GM21576 (cell line): ENCODE measurements around the gene GPR21.

Experiments
- ATAC-seq: cut with Tn5 transposase; IDR thresholded peaks from one replicate; pipeline ENCODE4 v1.9.1; 2021; ENCODE audit warnings: mild to moderate bottlenecking, moderate library complexity; ENCODE audit not compliant: unreplicated experiment

GPR21 gene, protein sequence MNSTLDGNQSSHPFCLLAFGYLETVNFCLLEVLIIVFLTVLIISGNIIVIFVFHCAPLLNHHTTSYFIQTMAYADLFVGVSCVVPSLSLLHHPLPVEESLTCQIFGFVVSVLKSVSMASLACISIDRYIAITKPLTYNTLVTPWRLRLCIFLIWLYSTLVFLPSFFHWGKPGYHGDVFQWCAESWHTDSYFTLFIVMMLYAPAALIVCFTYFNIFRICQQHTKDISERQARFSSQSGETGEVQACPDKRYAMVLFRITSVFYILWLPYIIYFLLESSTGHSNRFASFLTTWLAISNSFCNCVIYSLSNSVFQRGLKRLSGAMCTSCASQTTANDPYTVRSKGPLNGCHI

DNA sequence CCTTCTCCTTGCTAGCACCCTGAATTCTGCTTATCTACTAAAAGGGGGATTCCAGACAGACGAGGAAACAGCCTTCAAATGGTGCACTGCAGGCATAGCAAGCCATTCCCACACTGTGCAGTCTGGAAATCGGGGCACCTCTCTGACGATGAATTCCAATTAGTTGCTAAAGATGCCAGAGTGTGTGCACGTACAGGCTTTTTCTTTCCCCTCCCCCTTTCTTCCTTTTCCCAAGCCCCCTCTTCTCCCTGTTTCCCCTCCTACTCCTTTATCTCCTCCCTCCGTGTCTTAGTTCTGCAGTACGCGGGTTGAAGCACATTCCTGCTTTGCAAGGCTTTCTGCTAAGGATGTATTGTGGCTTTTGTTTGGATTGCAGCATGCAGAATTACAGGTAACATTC, at the start of gene GPR21:
GPR21 (plus strand) TSS at position 316 of the 400 bp plus-strand sequence. CDS start 900 bp downstream, outside the sequence.
- no peak for ATAC-seq

DNA sequence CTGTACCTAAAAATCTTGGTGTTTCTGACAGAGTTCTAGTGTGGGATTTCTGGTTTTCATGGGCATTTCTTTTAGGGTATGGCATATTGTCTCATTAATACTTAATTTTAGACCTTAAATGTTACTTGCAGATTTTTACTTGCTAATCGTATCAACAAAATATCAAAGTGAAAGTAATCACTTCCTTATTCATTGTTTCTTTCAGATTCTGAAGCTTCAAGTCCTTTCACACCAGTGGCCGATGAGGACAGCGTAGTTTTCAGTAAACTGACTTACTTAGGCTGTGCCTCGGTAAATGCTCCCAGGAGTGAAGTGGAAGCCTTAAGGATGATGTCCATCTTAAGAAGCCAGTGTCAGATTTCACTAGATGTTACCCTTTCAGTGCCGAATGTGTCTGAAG, 47.5 kb upstream of the GPR21 start:
- no peak for ATAC-seq

DNA sequence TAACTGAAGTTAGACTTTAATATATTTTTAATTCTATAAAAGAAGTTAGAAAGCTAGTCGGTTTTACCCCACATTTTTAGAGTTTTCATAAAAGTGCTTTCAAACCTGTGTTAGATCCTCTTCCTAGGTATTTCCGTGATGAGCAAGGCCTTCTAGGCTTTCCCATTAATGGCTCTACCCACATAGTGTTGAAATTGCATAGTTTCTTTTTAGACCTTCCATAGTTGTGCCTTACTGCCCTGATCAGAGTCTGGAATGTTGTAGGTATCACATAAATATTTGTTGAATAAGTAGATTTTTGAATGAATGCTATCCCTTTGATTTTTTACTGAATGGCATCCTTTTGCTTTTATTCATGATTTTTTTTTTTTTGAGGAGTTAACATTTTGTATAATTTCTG, 45.3 kb upstream of the GPR21 start:
- no peak for ATAC-seq

DNA sequence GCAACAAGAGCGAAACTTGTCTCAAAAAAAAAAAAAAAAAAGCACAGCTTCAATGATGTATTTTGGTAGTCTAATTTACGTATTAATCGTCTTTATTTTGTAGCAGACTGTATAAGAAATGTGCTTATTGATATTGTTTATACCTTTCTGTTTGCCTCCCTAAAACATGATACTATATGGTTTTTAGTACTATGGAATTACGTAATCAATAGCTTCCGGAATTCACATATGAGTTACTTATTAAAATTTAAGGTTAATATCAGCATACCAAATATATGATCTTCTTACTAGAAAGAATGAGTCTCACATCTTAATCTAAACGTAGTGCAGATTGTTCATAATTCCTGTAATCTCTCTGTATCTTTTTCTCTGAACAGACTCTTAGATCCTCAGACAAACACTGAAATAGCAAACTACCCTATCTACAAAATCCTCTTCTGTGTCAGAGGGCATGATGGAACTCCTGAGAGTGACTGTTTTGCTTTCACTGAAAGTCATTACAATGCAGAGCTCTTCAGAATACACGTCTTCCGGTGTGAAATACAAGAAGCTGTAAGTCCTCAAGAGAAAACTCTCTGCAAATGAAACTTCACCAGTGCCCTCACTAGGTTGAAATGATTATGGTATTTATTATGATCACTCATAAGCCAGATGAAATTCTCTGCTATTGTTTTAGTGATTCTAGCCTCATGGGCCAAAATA, 44.4 kb upstream of the GPR21 start:
- ATAC-seq, result peak; percentile 68

DNA sequence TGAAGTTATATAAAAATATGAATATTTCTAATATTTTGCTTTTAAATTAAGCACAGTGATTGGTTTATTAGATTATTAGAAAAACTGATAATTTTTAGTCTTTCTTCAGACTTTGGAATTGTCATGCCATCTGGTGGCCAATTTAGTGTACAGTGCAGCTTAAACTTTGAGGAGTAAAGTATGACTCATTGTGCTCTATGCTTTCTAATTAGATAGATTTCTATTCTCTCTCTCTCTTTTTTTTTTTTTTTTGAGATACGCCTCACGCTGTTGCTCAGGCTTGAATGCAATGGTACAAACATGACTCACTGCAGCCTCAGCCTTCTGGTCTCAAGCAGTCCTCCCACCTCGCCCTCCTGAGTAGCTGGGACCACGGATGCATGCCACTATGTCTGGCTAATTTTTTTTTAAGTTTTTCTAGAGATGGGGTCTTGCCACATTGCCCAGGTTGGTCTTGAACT, 42.1 kb upstream of the GPR21 start:
- ATAC-seq, result peak; percentile 55

DNA sequence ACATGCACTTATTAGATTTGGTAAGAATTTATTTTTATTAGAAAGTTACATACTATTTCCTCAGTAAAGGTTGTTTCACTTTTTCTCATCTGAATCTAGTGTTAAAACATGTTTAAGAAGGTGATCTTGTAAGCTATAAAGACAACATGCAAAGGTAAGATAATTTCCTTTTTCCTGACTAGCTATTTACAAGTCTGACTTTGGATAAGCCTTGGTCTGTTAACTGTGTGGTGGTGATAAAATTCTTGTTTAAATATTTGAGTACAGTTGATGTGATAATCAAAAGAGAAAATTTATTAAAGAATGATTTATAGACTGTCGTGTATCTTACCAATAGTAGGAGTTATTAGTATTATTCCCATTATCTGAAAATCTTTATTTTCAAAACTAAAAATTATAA, 36.9 kb upstream of the GPR21 start:
- ATAC-seq, result no peak

DNA sequence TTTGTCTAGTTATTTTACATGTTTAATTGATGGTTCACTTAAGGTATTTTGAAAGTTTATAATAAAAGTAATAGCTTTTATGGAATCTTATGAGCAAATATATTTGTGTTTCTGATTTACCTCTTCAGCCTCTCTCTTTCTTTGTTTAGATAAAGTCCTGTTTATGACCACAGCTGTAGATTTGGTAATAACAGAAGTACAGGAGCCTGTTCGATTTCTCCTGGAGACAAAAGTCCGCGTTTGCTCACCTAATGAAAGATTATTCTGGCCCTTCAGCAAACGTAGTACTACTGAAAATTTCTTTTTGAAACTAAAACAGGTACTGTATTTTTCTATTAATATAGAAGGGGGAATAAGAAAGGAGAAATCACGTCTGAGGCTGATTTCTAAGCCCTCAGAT, 35.0 kb upstream of the GPR21 start:
- no peak for ATAC-seq

DNA sequence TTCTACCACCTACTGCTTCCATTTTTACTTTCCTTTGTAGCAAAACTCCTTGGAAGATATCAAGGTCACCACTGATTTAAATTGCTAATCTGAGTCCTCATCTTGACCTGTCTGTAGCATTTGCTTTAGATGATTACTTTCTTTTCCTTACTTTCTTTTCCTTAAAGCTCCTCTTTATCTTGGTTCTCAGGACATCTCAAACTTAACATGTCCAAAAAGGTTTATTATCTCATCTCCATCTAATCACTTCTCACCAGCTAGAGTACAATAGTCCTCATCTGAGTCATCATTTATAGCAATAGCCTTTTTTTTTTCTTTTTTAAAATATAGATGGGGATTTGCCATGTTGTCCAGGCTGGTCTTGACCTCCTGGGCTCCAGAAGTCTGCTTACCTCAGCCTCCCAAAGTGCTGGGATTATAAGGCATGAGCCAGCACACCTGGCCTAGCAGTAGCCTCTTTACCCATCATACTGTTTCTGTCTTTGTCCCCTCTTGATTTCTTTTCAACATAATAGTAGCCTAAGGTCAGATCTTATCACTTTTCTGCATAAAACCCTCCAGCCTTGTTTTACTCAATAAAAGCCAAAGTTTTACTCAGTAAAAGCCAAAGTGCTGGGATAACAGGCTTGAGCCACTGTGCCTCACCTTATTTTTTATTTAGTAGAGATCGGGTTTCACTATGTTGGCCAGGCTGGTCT, 32.9 kb upstream of the GPR21 start:
- no peak for ATAC-seq

DNA sequence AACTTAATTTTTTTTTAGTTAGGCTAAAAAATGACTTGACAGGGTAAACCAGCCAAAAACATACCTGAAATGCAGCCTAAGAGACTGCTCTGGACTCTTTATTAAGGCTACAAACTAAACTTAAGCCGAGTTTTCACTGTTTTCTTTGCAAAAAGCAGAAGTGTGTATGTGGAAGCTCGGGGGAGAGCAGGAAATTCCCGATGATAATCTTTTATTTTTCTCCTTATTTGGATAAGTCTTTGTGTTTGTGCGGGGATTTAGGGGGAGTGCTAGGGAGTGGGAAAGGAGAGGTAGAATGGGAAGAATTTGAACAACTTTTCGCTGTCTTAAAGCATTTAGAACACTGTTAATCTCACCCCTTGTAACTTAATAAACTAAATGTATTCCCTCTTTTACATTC, 30.7 kb upstream of the GPR21 start:
- ATAC-seq, result no peak

DNA sequence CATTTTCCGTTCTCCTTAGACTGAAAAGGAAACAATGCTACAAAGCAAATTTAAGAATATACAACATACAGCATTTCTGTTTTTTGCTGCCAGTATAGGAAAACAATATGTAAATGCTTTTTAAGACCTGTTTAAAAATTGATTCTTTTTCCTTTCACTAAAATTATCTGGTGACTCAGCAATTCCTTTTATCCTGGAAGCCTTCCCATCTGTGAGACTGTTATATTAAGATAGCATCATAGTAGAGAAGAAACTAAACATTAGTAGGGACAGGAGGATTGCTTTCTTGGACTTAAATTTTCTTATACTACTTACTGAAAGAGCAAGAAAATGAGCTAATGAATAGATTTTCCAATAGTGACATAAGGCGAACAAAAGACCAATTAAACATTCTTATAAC, 30.0 kb upstream of the GPR21 start:
- ATAC-seq, result no peak

DNA sequence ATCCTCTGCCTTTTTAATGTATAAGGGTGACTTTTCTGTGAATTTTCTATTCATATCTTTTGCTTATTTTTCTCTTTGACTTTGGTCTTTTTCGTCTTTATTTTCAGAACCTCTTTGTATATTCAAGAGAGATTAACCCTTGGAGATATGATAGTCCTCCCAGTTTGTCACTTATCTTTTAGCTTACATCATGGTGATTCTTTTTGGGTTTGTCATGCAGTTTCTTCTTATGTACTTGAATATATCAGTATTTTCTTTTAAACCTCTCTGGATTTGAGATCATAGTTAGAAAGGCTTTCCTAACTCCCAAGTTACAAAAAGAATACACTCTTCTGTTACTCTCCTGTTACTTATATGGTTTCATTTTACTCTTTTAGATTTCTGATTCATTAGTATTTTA, 27.5 kb upstream of the GPR21 start:
- ATAC-seq, result no peak

DNA sequence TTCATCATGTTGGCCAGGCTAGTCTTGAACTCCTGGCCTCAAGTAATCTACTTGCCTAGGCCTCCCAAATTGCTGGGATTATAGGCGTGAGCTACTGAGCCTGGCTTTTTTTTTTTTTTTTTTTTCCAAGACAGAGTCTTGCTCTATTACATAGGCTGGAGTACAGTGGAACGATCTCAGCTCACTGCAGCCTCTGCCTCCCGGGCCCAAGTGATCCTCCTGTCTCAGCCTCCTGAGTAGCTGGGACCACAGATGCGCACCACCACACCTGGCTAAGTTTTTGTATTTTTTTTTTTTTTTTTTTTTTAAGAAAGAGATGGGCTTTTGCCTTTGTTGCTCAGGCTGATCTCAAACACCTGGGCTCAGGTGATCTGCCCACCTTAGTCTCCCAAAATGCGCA, 26.2 kb upstream of the GPR21 start:
- no peak for ATAC-seq

DNA sequence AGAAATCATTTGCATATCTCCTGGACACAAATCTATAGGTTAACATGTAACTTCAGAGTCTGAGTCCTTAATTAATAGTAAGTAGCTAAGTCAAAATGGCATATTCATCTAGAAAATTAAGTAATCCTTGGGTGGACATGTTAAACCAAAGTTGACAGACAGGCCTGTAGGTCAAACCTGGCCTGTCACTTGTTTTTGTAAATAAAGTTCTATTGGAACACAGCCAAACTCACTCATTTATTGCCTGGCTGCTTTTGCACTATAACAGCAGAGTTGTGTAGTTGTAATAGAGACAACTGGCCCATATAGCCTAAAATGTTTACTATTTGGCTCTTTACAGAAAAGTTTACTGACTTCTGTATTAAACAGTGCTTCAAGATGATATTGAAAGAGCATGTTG, 24.6 kb upstream of the GPR21 start:
- no peak for ATAC-seq

DNA sequence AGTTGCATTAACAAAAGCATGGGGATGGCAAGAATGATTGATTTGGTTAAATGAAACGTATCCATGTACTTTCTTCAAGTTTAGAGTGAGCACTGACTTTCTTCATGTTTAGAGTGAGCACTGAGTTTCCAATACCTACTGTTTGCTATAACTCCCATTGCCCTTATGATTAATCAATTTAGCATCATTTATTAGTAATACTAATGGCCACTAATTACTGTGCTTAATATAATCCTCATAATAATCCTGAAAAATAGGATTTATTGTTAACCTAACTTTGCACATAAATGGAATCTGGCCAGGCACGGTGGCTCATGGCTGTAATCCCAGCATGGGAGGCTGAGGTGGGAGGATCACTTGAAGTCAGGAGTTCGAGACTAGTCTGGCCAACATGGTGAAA, 22.1 kb upstream of the GPR21 start:
- ATAC-seq, result no peak

DNA sequence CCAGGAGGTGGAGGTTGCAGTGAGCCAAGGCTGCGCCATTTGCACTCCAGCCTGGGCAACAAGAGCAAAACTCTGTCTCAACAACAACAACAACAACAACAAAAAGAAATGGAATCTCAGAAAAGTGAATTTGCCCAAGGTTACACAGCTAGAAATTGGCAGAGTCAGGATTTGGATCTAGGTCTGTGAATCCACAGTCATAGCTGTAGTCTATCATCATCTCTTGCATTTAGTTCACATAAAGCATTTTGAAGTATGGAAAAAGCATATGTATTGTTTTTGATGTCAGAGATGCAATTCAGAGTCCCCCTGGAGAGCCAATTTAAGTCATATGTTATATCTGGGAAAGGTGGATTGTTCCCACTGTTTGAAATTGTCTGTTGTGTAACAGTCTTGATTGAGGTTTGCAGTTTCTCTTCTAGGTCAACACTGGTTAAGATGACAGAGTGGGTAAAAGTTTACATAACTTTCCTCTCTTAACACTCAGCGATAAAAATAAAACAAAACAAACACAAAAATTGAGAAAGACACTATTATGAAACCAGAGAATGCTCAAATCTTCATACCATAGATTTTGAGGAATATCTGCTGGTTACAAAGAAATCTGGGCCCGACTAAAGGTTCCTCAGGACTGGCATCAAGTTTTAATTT, 21.5 kb upstream of the GPR21 start:
- no peak for ATAC-seq

DNA sequence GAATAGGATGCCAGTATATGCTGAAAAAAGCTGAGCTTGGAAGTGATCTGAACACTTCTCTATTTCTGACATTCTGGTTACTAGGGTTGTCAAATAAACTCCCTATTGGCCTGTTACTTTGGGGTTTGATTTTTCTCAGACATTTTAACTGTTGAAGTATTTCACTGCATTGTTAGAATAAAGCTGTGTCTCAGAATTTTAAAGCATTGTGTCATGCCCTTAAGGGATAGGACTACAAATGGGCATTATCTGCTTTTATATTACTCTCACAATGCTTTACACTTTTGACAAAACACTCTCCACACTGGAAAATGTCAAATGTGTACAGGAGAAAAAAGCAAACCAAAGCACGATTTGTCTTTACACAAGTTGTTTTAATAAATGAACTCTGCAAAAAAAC, 16.8 kb upstream of the GPR21 start:
- ATAC-seq, result no peak

DNA sequence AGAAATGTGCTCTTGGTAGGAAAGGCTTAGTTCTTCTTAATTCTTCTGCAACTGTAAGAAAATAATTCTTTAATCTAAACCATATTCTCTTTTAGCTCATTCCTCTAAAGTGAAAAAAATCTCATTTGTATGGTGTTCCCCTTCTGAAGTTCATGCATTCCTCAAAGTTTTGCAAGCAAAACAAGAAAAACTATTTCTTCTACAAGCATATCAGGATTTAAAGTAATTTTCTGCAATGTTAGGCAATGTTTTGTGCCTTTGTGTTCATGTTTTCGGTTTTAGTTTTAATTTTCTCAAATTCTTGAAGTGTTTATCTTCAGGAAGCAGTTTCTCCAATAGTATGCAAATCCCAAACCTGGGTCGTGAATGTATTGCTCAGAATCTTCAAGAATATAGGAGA, 12.7 kb upstream of the GPR21 start:
- no peak for ATAC-seq

DNA sequence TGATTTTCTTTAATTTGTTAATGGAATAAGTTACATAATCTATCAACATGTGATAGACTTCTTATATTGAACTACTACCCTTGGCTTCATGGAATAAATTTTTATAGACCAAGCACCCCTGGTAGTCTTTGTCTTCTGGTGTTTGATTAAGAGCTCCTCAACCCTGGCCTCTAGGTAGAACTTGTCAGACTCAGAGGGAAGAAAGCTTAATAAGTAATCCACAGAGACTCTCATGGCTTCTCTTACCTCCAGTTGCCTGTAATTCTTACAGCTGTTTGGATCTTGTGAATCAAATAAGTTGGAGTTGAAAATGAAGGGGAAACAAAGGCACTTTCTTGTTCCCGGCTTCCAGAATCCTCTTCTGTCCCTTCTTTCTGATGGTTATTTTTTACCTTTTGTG, 7.0 kb upstream of the GPR21 start:
- no peak for ATAC-seq

DNA sequence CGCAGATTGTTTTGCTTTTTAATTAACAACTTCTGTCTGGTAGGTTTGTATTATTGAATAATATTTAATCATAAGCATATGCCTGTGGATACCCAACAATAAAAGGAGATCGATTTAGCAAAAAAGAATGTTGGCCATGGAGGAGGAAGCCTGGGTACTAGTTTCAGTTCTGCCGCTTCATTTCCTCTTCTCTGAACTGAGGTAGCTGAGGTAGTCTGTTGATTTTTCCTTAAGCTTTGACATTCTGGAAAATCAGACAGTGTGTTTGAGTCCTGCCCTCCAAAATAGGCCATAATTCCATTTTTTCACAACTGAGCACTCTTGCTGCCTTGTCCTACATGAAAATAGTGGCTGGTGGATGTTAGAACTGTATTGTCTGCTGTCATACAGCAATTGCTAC, 6.0 kb upstream of the GPR21 start:
- ATAC-seq, result no peak

DNA sequence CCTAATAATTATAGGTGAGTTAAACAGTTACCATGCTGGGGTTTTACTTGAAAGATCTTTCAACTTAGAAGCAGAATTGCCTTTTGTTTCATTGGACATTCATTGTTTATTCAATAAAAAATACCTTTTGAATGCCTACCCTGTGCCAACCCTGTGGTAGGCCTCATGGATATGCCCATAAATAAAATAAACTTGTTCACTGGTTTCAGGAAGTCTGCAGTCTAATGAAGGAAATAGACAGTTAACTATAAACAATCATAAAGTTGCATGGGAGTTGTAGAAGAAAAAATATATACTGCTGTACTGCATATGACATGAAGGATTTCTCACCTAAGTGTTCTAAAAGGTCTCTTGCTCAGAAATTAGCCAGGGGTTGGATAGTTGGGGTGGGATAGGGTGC, 5.3 kb upstream of the GPR21 start:
- ATAC-seq, result no peak

DNA sequence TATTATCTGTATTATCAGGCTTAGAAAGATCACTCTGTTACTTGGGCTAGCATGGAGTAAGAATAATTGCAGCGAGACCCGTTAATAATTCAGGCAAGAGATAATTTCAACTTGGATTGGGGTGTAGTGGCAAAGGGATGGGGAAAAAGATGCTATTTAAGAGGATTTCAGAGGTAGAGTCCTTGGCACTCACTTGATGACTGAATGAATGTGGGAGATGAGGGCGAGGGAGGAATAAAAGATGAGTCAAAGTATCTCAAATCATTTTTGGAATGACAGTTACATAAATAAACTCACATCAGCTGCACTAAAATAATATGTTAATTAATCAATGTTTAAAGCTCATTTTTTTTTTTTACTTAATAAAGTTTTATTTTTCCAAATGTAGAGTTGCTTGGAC, 4.5 kb upstream of the GPR21 start:
- no peak for ATAC-seq
